ENCODE data around the gene ADGRF5.

Gene ADGRF5, protein sequence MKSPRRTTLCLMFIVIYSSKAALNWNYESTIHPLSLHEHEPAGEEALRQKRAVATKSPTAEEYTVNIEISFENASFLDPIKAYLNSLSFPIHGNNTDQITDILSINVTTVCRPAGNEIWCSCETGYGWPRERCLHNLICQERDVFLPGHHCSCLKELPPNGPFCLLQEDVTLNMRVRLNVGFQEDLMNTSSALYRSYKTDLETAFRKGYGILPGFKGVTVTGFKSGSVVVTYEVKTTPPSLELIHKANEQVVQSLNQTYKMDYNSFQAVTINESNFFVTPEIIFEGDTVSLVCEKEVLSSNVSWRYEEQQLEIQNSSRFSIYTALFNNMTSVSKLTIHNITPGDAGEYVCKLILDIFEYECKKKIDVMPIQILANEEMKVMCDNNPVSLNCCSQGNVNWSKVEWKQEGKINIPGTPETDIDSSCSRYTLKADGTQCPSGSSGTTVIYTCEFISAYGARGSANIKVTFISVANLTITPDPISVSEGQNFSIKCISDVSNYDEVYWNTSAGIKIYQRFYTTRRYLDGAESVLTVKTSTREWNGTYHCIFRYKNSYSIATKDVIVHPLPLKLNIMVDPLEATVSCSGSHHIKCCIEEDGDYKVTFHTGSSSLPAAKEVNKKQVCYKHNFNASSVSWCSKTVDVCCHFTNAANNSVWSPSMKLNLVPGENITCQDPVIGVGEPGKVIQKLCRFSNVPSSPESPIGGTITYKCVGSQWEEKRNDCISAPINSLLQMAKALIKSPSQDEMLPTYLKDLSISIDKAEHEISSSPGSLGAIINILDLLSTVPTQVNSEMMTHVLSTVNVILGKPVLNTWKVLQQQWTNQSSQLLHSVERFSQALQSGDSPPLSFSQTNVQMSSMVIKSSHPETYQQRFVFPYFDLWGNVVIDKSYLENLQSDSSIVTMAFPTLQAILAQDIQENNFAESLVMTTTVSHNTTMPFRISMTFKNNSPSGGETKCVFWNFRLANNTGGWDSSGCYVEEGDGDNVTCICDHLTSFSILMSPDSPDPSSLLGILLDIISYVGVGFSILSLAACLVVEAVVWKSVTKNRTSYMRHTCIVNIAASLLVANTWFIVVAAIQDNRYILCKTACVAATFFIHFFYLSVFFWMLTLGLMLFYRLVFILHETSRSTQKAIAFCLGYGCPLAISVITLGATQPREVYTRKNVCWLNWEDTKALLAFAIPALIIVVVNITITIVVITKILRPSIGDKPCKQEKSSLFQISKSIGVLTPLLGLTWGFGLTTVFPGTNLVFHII (N-terminal part only)

DNA sequence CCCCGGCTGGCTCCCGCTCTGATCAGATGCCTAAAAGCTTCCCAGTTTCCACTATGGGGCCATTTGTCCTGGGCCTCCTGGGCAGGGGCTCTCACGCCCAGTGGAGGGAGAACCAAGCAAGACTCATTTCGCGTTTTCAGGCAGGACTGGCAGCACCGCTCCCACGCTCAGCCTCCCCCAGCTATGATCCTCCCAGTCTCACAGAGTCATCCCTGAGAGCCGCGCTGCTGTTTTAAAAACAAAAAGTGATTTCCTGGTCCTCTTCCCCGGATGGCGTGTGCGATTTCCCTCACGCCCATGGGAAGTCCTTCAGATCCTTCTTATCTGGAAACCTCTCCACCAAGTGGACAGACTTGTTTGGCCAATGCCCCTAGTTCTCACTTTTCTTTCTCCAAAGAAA is at the start of gene ADGRF5:
Gene ADGRF5, minus strand, starts transcription at position 208 of the 400 bp plus-strand sequence. CDS start 15,176 bp downstream, outside the sequence.
- no peaks in the 10 kb centered on the region for H3K36me3 ChIP-seq (replicated peaks; ENCODE audit: insufficient read depth, low read length)
- no peak within 1 kb of the TSS for H3K27ac ChIP-seq (ENCODE audit: low read length)
- no peaks in the 10 kb centered on the region for H3K27me3 ChIP-seq (replicated peaks; ENCODE audit: insufficient read depth, low read length)
- H3F3A ChIP-seq (ENCODE audit: insufficient read depth, low read length), result no peaks in the 10 kb centered on the region
- no peak within 1 kb of the TSS for H3K4me2 ChIP-seq (ENCODE audit: low read depth, low read length)
- no peaks in the 10 kb centered on the region for H3K79me2 ChIP-seq (ENCODE audit: low read length)
- H3K4me3 ChIP-seq (ENCODE audit: low read length), result no peak within 1 kb of the TSS
- TF ChIP-seq, protein P1, sequence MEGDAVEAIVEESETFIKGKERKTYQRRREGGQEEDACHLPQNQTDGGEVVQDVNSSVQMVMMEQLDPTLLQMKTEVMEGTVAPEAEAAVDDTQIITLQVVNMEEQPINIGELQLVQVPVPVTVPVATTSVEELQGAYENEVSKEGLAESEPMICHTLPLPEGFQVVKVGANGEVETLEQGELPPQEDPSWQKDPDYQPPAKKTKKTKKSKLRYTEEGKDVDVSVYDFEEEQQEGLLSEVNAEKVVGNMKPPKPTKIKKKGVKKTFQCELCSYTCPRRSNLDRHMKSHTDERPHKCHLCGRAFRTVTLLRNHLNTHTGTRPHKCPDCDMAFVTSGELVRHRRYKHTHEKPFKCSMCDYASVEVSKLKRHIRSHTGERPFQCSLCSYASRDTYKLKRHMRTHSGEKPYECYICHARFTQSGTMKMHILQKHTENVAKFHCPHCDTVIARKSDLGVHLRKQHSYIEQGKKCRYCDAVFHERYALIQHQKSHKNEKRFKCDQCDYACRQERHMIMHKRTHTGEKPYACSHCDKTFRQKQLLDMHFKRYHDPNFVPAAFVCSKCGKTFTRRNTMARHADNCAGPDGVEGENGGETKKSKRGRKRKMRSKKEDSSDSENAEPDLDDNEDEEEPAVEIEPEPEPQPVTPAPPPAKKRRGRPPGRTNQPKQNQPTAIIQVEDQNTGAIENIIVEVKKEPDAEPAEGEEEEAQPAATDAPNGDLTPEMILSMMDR (IDR thresholded peaks at IDR 0.05; ENCODE audit: low read length), result no peak
- TF ChIP-seq EZH2phosphoT487 (IDR thresholded peaks at IDR 0.05; ENCODE audit: low read length) (no peak), EZH2 (optimal IDR thresholded peaks at IDR 0.05; ENCODE audit: low read depth, low read length) (no peak)
- no peak within 1 kb of the TSS for H2AFZ ChIP-seq (ENCODE audit: low read length)
- H3K9me3 ChIP-seq (replicated peaks; ENCODE audit: insufficient read depth, low read length), result no peaks in the 10 kb centered on the region
- H4K20me1 ChIP-seq (ENCODE audit: insufficient read depth, low read length), result no peaks in the 10 kb centered on the region
- H3K4me1 ChIP-seq (ENCODE audit: low read length), result no peaks in the 10 kb centered on the region
- H3K9ac ChIP-seq (ENCODE audit: low read length), result no peak within 1 kb of the TSS
- no peaks in the 10 kb centered on the region for H3K9me2 ChIP-seq (replicated peaks; ENCODE audit: insufficient read depth, low read length)
- DNase-seq, result no peak

DNA sequence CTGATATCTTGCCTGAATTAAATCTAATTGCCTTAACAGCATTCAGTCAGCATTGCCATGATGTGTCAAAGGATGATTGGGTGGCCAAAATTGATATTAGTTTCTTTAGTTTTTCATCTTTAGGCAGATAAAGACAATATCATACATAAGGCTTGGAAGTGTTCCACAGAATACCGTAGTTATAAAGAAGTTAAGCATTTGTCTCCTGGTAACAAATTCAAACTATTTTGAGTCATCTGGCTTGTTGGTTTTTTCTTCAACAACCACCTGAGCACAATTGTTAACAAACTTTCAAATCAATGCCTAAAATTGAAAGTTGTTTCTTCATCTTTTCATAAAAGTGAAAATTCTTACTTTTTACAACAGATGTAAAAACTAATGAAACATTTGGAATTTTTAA is 47.5 kb upstream of the ADGRF5 start:
- Histone ChIP-seq H3K9me3 (replicated peaks; ENCODE audit: insufficient read depth, low read length) (no peaks in the 10 kb centered on the region), H3K9ac (ENCODE audit: low read length) (no peak overlapping the region), H3K27ac (ENCODE audit: low read length) (no peak overlapping the region), H3K27me3 (replicated peaks; ENCODE audit: insufficient read depth, low read length) (no peaks in the 10 kb centered on the region), H2AFZ (ENCODE audit: low read length) (no peak overlapping the region), H3K79me2 (ENCODE audit: low read length) (no peaks in the 10 kb centered on the region), H3K4me3 (ENCODE audit: low read length) (no peak overlapping the region), H3K4me1 (ENCODE audit: low read length) (no peaks in the 10 kb centered on the region), H3K4me2 (ENCODE audit: low read depth, low read length) (no peak overlapping the region), H3K9me2 (replicated peaks; ENCODE audit: insufficient read depth, low read length) (no peaks in the 10 kb centered on the region), H4K20me1 (ENCODE audit: insufficient read depth, low read length) (no peaks in the 10 kb centered on the region), H3K36me3 (replicated peaks; ENCODE audit: insufficient read depth, low read length) (no peaks in the 10 kb centered on the region), H3F3A (ENCODE audit: insufficient read depth, low read length) (no peaks in the 10 kb centered on the region)
- TF ChIP-seq EZH2 (optimal IDR thresholded peaks at IDR 0.05; ENCODE audit: low read depth, low read length), result no peak
- no peak for TF ChIP-seq EZH2phosphoT487 (IDR thresholded peaks at IDR 0.05; ENCODE audit: low read length)
- TF ChIP-seq, protein P1 (IDR thresholded peaks at IDR 0.05; ENCODE audit: low read length), result no peak
- DNase-seq, result no peak

DNA sequence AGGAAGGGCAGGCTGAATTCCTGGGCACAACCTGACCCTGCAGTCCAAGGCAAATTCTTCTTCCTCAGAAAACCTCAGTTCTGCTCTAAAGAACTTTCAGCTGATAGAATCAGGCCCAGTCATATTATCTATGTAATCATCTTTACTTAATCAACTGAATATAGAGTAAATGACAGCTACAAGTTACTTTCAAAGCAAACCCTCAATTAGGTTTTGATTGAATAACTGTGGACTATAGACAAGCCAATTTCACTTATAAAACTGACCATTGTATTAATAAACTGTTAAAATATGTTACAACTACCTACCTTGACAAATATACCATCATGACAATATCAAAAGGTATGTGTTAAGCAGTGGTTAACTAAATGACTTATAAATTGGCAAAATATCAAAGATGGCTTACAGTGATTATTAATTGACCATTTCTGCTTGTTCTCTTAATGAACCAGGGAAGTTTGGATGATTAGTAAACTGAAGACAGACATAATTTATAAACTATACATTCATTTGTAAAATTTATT is 46.1 kb upstream of the ADGRF5 start:
- H3K9me2 ChIP-seq (replicated peaks; ENCODE audit: insufficient read depth, low read length), result no peaks in the 10 kb centered on the region
- H3K9me3 ChIP-seq (replicated peaks; ENCODE audit: insufficient read depth, low read length), result no peaks in the 10 kb centered on the region
- H3K36me3 ChIP-seq (replicated peaks; ENCODE audit: insufficient read depth, low read length), result no peaks in the 10 kb centered on the region
- H3F3A ChIP-seq (ENCODE audit: insufficient read depth, low read length), result no peaks in the 10 kb centered on the region
- no peak for DNase-seq
- H3K9ac ChIP-seq (ENCODE audit: low read length), result no peak overlapping the region
- no peak overlapping the region for H3K4me2 ChIP-seq (ENCODE audit: low read depth, low read length)
- H3K4me3 ChIP-seq (ENCODE audit: low read length), result no peak overlapping the region
- H4K20me1 ChIP-seq (ENCODE audit: insufficient read depth, low read length), result no peaks in the 10 kb centered on the region
- no peaks in the 10 kb centered on the region for H3K79me2 ChIP-seq (ENCODE audit: low read length)
- no peak overlapping the region for H3K27ac ChIP-seq (ENCODE audit: low read length)
- H2AFZ ChIP-seq (ENCODE audit: low read length), result no peak overlapping the region
- H3K27me3 ChIP-seq (replicated peaks; ENCODE audit: insufficient read depth, low read length), result no peaks in the 10 kb centered on the region
- no peaks in the 10 kb centered on the region for H3K4me1 ChIP-seq (ENCODE audit: low read length)
- TF ChIP-seq, protein P1 (IDR thresholded peaks at IDR 0.05; ENCODE audit: low read length), result no peak
- no peak for TF ChIP-seq EZH2 (optimal IDR thresholded peaks at IDR 0.05; ENCODE audit: low read depth, low read length)
- no peak for TF ChIP-seq EZH2phosphoT487 (IDR thresholded peaks at IDR 0.05; ENCODE audit: low read length)

All from MM.1S (cell line).